GM18511 (cell line): ENCODE results near the gene OR6K2.

Experiments used
- ATAC-seq: cut with Tn5 transposase; IDR thresholded peaks from one replicate; pipeline ENCODE4 v1.9.1; 2021; ENCODE audit warnings: mild to moderate bottlenecking, moderate library complexity; ENCODE audit not compliant: unreplicated experiment

The OR6K2 gene

GRCh38 chr1:158686111-158687009 is 14.1 kb downstream of the OR6K2 start, which contains the start of gene SPTA1:
SPTA1 (minus strand) TSS chr1:158686715; CDS start chr1:158686517, 198 bp downstream.
- no peak for ATAC-seq

- no peak for ATAC-seq
Observed at GRCh38 chr1:158685085-158685484, 15.4 kb downstream of the OR6K2 start.

- ATAC-seq: no peak
Observed at GRCh38 chr1:158681606-158682005, 18.8 kb downstream of the OR6K2 start.

- no peak for ATAC-seq
Observed at GRCh38 chr1:158679289-158679688, 21.2 kb downstream of the OR6K2 start.

GRCh38 chr1:158675563-158676323 is 24.7 kb downstream of the OR6K2 start:
- no peak for ATAC-seq

- ATAC-seq: no peak
Observed at GRCh38 chr1:158674302-158674701, 26.1 kb downstream of the OR6K2 start.

- ATAC-seq: no peak
Observed at GRCh38 chr1:158666037-158666436, 34.4 kb downstream of the OR6K2 start.

- no peak for ATAC-seq
Observed at GRCh38 chr1:158654571-158654970, 45.9 kb downstream of the OR6K2 start.

GRCh38 chr1:158654086-158654485 is 46.4 kb downstream of the OR6K2 start:
- no peak for ATAC-seq

GRCh38 chr1:158652721-158653334 is 47.6 kb downstream of the OR6K2 start:
- no peak for ATAC-seq
